Measurements from ENCODE around the gene GRK5.

DNA sequence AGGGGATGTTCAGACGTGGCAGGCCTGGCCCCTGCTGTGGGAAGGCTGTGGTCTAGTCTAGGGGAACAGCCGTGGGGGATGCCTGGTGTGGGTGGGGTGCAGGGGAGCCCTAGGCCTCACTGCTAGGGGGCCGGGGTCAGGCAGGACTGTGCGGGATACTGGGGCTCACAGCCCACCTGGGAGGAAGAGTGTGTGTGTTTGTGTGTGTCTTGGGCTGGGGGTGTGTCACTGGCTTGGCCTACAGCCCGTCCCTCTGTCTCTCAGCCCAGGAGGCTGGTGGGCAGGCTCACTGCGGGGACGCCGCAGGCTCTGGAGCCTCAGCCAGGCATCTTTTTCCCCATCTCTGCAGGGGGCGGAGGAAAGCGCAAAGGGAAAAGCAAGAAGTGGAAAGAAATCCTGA is 118.8 kb downstream of the GRK5 start:
- TF ChIP-seq, protein P1, sequence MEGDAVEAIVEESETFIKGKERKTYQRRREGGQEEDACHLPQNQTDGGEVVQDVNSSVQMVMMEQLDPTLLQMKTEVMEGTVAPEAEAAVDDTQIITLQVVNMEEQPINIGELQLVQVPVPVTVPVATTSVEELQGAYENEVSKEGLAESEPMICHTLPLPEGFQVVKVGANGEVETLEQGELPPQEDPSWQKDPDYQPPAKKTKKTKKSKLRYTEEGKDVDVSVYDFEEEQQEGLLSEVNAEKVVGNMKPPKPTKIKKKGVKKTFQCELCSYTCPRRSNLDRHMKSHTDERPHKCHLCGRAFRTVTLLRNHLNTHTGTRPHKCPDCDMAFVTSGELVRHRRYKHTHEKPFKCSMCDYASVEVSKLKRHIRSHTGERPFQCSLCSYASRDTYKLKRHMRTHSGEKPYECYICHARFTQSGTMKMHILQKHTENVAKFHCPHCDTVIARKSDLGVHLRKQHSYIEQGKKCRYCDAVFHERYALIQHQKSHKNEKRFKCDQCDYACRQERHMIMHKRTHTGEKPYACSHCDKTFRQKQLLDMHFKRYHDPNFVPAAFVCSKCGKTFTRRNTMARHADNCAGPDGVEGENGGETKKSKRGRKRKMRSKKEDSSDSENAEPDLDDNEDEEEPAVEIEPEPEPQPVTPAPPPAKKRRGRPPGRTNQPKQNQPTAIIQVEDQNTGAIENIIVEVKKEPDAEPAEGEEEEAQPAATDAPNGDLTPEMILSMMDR (IDR thresholded peaks at IDR 0.05): no peak
- no peak for TF ChIP-seq POLR2A (IDR thresholded peaks at IDR 0.05)

Data from sigmoid colon (tissue), 3 donors.